Ovary (tissue), 3 donors: ENCODE results near the gene B3GNT5.

ENCODE experiments used
- CTCF ChIP-seq, 3 donors: fragments of 450-650 bp in 2 of 3; fragments of 200-600 bp in 1 of 3; IDR thresholded peaks; one replicate each; pipeline versions ENCODE4 v1.5.1 to v1.8.0; 2016 to 2022; ENCODE audit warnings: antibody characterized with exemption in 3 of 3, mild to moderate bottlenecking in 1 of 3
- EP300 ChIP-seq: sonication (generic); formaldehyde crosslinking; IDR thresholded peaks from one replicate; pipeline ENCODE4 v1.6.1; 2017; ENCODE audit warnings: antibody characterized with exemption
- POLR2A ChIP-seq: fragments of 450-650 bp; IDR thresholded peaks from one replicate; pipeline ENCODE4 v1.6.1; 2017; ENCODE audit warnings: antibody characterized with exemption, mild to moderate bottlenecking, moderate library complexity
- donor health status: DM: no; HTN: no; CAD: no.

- TF ChIP-seq CTCF (IDR thresholded peaks at IDR 0.05): no peak
- no peak for TF ChIP-seq EP300
- no peak for TF ChIP-seq POLR2A
Measured at GRCh38 chr3:183266454-183266853, 13.4 kb downstream of the B3GNT5 start.
